Measurements from ENCODE around the gene EMC1. TPM values are rescaled to one million over a fixed set of nuclear protein-coding genes. Genes with fewer than 3 reads are reported as not detected.

EMC1 gene
- total RNA-seq, 4 donors from 2014 or later = 18.7 to 38.0 (median 34.7) TPM

- Histone ChIP-seq H3K27me3 (no peaks in the 10 kb centered on the region), H3K36me3 (peaks cover 0 to 64% (median 5%) of the 10 kb centered on the region in 3 donors), H3K9me3 (no peaks in the 10 kb centered on the region), H3K4me3 (no peak overlapping the region), H3K27ac (no peak overlapping the region), H3K4me1 (peaks cover 7 to 40% (median 18%) of the 10 kb centered on the region in 3 donors)
- 95 to 97% methylated on average over 1 of the region's 1 CpG for WGBS, 2 donors
- no peak for DNase-seq
- TF ChIP-seq, protein P1, sequence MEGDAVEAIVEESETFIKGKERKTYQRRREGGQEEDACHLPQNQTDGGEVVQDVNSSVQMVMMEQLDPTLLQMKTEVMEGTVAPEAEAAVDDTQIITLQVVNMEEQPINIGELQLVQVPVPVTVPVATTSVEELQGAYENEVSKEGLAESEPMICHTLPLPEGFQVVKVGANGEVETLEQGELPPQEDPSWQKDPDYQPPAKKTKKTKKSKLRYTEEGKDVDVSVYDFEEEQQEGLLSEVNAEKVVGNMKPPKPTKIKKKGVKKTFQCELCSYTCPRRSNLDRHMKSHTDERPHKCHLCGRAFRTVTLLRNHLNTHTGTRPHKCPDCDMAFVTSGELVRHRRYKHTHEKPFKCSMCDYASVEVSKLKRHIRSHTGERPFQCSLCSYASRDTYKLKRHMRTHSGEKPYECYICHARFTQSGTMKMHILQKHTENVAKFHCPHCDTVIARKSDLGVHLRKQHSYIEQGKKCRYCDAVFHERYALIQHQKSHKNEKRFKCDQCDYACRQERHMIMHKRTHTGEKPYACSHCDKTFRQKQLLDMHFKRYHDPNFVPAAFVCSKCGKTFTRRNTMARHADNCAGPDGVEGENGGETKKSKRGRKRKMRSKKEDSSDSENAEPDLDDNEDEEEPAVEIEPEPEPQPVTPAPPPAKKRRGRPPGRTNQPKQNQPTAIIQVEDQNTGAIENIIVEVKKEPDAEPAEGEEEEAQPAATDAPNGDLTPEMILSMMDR (IDR thresholded peaks at IDR 0.05) = no peak
- no peak for TF ChIP-seq POLR2A (IDR thresholded peaks at IDR 0.05)
- intact Hi-C loops (cut with DNase I) = no loop called here
Observed at GRCh38 chr1:19213580-19213979, 37.7 kb downstream of the EMC1 start.

GRCh38 chr1:19212167-19212566, 39.2 kb downstream of the EMC1 start:
- Histone ChIP-seq H3K27ac (no peak overlapping the region), H3K27me3 (no peaks in the 10 kb centered on the region)

GRCh38 chr1:19210772-19211549, 40.4 kb downstream of the EMC1 start:
- H3K27me3 ChIP-seq = no peaks in the 10 kb centered on the region
- H3K9me3 ChIP-seq = no peaks in the 10 kb centered on the region
- peaks cover 7 to 66% (median 38%) of the 10 kb centered on the region in 3 donors for H3K4me1 ChIP-seq
- peak overlapping the region; percentile 97 to 98 (median 98) for H3K27ac ChIP-seq
- H3K36me3 ChIP-seq = peaks cover 0 to 38% (median 0%) of the 10 kb centered on the region in 3 donors
- no peak for DNase-seq
- intact Hi-C loops (cut with DNase I) = no loop called here
- 13 to 21% methylated on average over 12 of the region's 12 CpGs for WGBS, 2 donors
- TF ChIP-seq, protein P1 (IDR thresholded peaks at IDR 0.05) = no peak
- no peak for TF ChIP-seq POLR2A (IDR thresholded peaks at IDR 0.05)
- H3K4me3 ChIP-seq = peak overlapping the region; percentile 92 to 98 (median 95)

More at GRCh38 chr1:19212167-19212566, 39.2 kb downstream of the EMC1 start:
- peaks cover 0 to 50% (median 0%) of the 10 kb centered on the region in 3 donors for H3K36me3 ChIP-seq
- no peak for DNase-seq
- H3K4me1 ChIP-seq = peaks cover 7 to 54% (median 28%) of the 10 kb centered on the region in 3 donors
- intact Hi-C loops (cut with DNase I) = no loop called here
- H3K4me3 ChIP-seq = no peak overlapping the region
- H3K9me3 ChIP-seq = no peaks in the 10 kb centered on the region
- no peak for TF ChIP-seq POLR2A (IDR thresholded peaks at IDR 0.05)
- TF ChIP-seq, protein P1 (IDR thresholded peaks at IDR 0.05) = no peak

- TF ChIP-seq POLR2A (IDR thresholded peaks at IDR 0.05) = peak in 3 of 4 donors; percentile 90 to 97 (median 97)
- TF ChIP-seq, protein P1 (IDR thresholded peaks at IDR 0.05) = peak in 4 of 6 experiments; percentile 3 to 18 (median 9)
- peak; percentile 51 for DNase-seq
- H3K27me3 ChIP-seq = no peaks in the 10 kb centered on the region
- peak within 1 kb of the TSS; percentile 97 to 98 (median 98) for H3K27ac ChIP-seq
- peaks cover 0 to 30% (median 0%) of the 10 kb centered on the region in 3 donors for H3K36me3 ChIP-seq
- 0% methylated on average over 4 of the region's 80 CpGs for WGBS, 2 donors
- peak within 1 kb of the TSS; percentile 92 to 98 (median 95) for H3K4me3 ChIP-seq
- H3K9me3 ChIP-seq = no peaks in the 10 kb centered on the region
- H3K4me1 ChIP-seq = peaks cover 7 to 74% (median 46%) of the 10 kb centered on the region in 3 donors
- intact Hi-C loops (cut with DNase I) = no loop called here
Observed at GRCh38 chr1:19209990-19210771, 41.1 kb downstream of the EMC1 start, which contains the start of gene UBR4. TSS of gene UBR4 (minus strand) at chr1:19210266. CDS start at chr1:19210248, 18 bp downstream.
